ENCODE results near the gene TPSB2. TPM values are rescaled to one million over a fixed set of nuclear protein-coding genes. Genes with fewer than 3 reads are reported as not detected.

The TPSB2 gene
- total RNA-seq, 2 experiments from 2014 or later = not detected

- DNase-seq = no peak
- Mint-ChIP-seq H3K36me3 (ENCODE audit: low read depth) (no peaks in the 10 kb centered on the region), H3K4me1 (ENCODE audit: low read depth) (no peaks in the 10 kb centered on the region), H3K9me3 (no peaks in the 10 kb centered on the region), H3K4me3 (no peak overlapping the region), H3K27ac (no peak overlapping the region), H3K27me3 (ENCODE audit: low read depth) (no peaks in the 10 kb centered on the region)
- CTCF ChIA-PET = no interaction called here
- intact Hi-C loops (cut with micrococcal nuclease) = no loop called here
Measured at GRCh38 chr16:1218061-1218929, 11.7 kb downstream of the TPSB2 start.

DNA sequence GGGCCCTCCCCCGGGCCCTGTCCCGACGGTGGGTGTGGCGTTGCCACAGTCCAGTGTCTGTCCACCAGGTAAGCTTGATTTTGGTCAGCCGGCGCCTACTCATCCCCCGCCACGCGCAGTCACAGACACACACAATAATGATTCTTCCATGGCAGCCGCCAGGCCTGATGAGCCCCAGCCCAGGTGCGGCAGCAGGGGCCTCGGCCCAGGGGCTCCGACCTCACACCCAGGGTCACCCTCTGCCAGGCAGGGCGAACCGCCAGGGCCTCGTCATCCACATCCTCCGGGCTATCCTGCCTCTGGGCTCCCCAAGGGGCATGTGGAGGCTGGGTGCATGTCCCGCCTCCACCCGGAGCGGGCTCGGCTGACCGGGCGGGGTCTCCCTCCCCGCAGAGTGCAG lies 12.5 kb downstream of the TPSB2 start:
- intact Hi-C loops (cut with micrococcal nuclease) = no loop called here
- no peak for DNase-seq
- no peak overlapping the region for H3K4me3 Mint-ChIP-seq
- no peak overlapping the region for H3K27ac Mint-ChIP-seq
- no peaks in the 10 kb centered on the region for H3K4me1 Mint-ChIP-seq (ENCODE audit: low read depth)
- no peaks in the 10 kb centered on the region for H3K27me3 Mint-ChIP-seq (ENCODE audit: low read depth)
- CTCF ChIA-PET = no interaction called here
- H3K36me3 Mint-ChIP-seq (ENCODE audit: low read depth) = no peaks in the 10 kb centered on the region
- no peaks in the 10 kb centered on the region for H3K9me3 Mint-ChIP-seq

DNA sequence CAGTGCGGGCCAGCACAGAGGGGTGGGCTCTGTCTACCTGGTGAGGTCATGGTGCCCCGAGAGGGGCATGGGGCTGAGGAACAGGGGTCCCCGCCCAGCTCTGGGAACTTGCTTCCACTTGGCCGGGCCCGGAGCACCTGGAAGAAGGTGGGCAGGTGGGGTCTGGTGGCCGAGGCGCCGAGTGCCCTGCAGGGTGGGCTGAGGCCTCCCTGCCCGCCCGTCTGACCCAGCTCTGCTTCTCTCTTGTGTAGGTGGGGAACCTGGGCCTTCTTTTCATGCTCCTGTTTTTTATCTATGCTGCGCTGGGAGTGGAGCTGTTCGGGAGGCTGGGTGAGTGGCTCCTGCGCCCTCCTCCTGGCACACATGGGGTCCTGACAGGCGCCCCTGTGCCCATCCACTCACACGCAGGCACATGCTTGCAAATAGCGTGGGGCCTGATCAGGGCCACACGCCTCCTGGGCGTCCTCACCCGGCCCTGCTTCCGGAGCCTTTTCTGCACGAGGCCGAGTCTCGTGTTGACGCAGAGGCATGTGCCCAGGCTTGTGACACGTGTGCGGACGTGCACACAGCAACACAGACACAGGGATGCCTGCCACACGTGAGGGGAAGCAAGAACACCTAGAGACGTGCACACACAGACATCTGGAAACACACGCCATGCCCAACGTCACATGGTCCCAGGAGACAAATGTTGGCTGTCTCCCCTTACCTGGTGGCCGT lies 13.1 kb downstream of the TPSB2 start:
- Mint-ChIP-seq H3K4me3 (no peak overlapping the region), H3K9me3 (no peaks in the 10 kb centered on the region), H3K27ac (no peak overlapping the region), H3K36me3 (ENCODE audit: low read depth) (no peaks in the 10 kb centered on the region), H3K27me3 (ENCODE audit: low read depth) (no peaks in the 10 kb centered on the region), H3K4me1 (ENCODE audit: low read depth) (no peaks in the 10 kb centered on the region)
- CTCF ChIA-PET = no interaction called here
- intact Hi-C loops (cut with micrococcal nuclease) = no loop called here
- no peak for DNase-seq

- Mint-ChIP-seq H3K4me3 (no peak overlapping the region), H3K36me3 (ENCODE audit: low read depth) (no peaks in the 10 kb centered on the region), H3K4me1 (ENCODE audit: low read depth) (no peaks in the 10 kb centered on the region), H3K27ac (no peak overlapping the region), H3K9me3 (no peaks in the 10 kb centered on the region), H3K27me3 (ENCODE audit: low read depth) (no peaks in the 10 kb centered on the region)
- intact Hi-C loops (cut with micrococcal nuclease) = no loop called here
- CTCF ChIA-PET = no interaction called here
- no peak for DNase-seq
Measured at GRCh38 chr16:1216296-1216619, 13.7 kb downstream of the TPSB2 start.

DNA sequence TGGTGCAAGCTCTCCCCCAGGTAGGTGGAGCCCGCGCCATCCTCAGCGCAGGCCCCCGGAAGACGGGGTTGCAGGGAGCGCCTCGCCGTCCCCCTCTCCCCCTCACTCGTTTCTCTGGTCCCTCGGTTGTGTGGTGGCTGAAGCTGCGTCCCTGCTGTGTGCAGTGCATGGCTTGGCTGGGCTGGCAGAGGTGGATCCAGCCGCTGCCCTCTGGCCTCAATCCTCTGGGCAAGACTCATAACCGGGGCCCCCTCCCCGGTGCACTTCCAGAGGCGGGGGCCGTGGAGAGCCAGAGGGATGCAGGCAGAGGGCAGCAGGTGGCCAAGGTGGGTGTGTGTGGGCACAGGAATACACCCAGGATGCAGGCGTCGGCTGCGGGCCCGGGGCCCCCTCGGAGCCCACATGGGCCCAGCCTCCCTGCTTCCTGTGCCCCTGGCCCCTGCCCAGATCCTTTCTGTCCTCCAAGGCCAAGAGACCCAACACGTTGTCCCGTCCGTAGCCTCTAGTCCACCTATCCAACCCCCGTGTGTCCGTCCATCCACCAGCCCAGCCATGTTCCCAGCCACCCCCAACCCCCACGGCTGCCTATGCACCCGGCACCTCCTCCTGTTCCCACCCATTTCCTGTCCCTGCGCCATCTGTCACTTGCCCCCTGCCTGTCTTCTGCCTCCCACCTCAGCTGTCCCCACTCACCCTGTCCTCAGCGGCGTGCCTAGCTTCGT lies 14.2 kb downstream of the TPSB2 start:
- Mint-ChIP-seq H3K36me3 (ENCODE audit: low read depth) (no peaks in the 10 kb centered on the region), H3K4me1 (ENCODE audit: low read depth) (no peaks in the 10 kb centered on the region), H3K4me3 (no peak overlapping the region), H3K27ac (no peak overlapping the region), H3K9me3 (no peaks in the 10 kb centered on the region), H3K27me3 (ENCODE audit: low read depth) (no peaks in the 10 kb centered on the region)
- CTCF ChIA-PET = no interaction called here
- intact Hi-C loops (cut with micrococcal nuclease) = no loop called here
- no peak for DNase-seq

GRCh38 chr16:1214719-1215118 lies 15.3 kb downstream of the TPSB2 start:
- intact Hi-C loops (cut with micrococcal nuclease) = no loop called here
- CTCF ChIA-PET = interaction anchor here (0.5 kb wide), 1 partner anchor 32 kb away, joined by 3 read pairs; no protein-coding TSS in a partner anchor
- Mint-ChIP-seq H3K9me3 (no peaks in the 10 kb centered on the region), H3K27me3 (ENCODE audit: low read depth) (no peaks in the 10 kb centered on the region), H3K27ac (no peak overlapping the region), H3K4me3 (no peak overlapping the region), H3K36me3 (ENCODE audit: low read depth) (no peaks in the 10 kb centered on the region), H3K4me1 (ENCODE audit: low read depth) (no peaks in the 10 kb centered on the region)
- DNase-seq = no peak

DNA sequence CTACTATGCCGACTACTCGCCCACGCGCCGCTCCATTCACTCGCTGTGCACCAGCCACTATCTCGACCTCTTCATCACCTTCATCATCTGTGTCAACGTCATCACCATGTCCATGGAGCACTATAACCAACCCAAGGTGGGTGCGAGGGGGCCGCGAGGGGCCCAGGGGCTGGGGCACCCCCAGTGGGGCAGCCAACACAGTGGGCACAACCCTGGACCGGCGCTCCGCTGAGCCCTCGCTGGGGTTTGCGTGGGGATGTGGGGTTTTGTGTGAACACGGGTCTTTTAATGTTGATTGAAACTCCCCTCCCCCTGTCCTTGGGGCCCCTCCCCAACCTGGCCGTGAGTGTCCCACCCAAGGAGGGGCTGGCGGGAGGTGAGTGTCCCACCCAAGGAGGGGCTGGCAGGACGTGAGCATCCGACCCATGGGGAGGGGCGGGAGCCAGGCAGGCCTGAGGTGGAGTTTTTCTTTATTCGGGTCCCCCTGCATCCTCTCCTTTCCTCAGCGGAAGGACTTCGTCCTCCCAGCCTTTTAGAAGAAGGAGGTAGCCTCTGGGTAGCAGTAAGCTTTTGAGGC lies 16.1 kb downstream of the TPSB2 start:
- Mint-ChIP-seq H3K9me3 (no peaks in the 10 kb centered on the region), H3K4me1 (ENCODE audit: low read depth) (no peaks in the 10 kb centered on the region), H3K27me3 (ENCODE audit: low read depth) (no peaks in the 10 kb centered on the region), H3K4me3 (no peak overlapping the region), H3K27ac (no peak overlapping the region), H3K36me3 (ENCODE audit: low read depth) (no peaks in the 10 kb centered on the region)
- no peak for DNase-seq
- intact Hi-C loops (cut with micrococcal nuclease) = no loop called here
- CTCF ChIA-PET = no interaction called here

DNA sequence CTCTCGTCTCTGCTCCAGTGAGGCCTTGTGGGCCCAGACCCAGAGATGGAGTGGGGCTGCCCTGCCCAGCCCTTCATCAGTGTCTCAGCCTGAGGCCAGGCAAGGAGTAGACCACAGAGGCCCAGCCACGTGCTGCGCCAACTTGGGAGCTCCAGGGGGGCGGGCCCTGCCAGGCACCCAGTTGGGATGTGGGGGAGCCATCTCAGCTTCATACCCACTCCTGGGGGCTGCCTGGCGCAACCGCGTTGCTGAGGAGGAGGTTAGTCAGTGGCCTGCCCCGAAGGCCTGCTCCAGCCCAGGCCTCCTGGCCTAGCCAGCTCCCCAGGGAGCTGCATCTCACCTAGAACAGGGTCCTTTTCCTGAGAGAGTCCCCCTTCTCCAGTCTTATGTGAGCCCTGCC lies 16.8 kb downstream of the TPSB2 start:
- CTCF ChIA-PET = interaction anchor here (0.5 kb wide), 1 partner anchor 1057 kb away, joined by 3 read pairs; no protein-coding TSS in a partner anchor
- no peaks in the 10 kb centered on the region for H3K9me3 Mint-ChIP-seq
- intact Hi-C loops (cut with micrococcal nuclease) = no loop called here
- no peaks in the 10 kb centered on the region for H3K36me3 Mint-ChIP-seq (ENCODE audit: low read depth)
- no peak for DNase-seq
- no peaks in the 10 kb centered on the region for H3K4me1 Mint-ChIP-seq (ENCODE audit: low read depth)
- H3K27me3 Mint-ChIP-seq (ENCODE audit: low read depth) = no peaks in the 10 kb centered on the region
- no peak overlapping the region for H3K27ac Mint-ChIP-seq
- no peak overlapping the region for H3K4me3 Mint-ChIP-seq

DNA sequence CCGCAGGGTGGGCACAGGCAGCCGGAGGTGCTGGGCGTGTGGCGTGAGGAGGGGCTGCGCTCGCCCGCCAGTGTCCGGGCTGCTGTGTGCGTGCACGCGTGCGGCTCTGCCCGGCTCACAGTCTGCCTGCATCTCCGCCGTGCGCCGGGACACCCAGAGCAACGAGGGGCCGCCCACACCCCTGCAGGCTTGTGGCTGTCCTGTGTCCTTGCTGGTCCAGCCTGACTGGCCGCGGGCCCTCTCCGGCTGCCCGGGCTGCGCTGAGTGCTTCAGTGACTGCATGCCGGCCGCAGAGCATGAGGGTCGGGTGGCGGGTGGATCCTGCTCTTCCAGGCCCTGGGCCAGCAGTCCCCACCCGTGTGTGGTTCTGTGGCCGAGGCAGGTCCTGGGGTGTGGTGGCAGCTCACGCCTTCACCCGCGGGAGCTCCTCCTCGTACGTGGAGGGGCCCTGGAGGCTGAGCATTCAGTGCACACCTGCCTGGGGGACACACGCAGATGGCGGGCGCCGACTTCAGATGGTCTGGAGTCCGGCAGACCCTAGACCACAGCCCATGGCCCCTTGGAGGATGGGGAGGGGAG lies 17.3 kb downstream of the TPSB2 start:
- no peaks in the 10 kb centered on the region for H3K27me3 Mint-ChIP-seq (ENCODE audit: low read depth)
- H3K27ac Mint-ChIP-seq = no peak overlapping the region
- H3K36me3 Mint-ChIP-seq (ENCODE audit: low read depth) = no peaks in the 10 kb centered on the region
- CTCF ChIA-PET = interaction anchor here (0.5 kb wide), 1 partner anchor 1056 kb away, joined by 3 read pairs; no protein-coding TSS in a partner anchor
- H3K4me3 Mint-ChIP-seq = no peak overlapping the region
- H3K9me3 Mint-ChIP-seq = no peaks in the 10 kb centered on the region
- intact Hi-C loops (cut with micrococcal nuclease) = no loop called here
- H3K4me1 Mint-ChIP-seq (ENCODE audit: low read depth) = no peaks in the 10 kb centered on the region
- DNase-seq = no peak

DNA sequence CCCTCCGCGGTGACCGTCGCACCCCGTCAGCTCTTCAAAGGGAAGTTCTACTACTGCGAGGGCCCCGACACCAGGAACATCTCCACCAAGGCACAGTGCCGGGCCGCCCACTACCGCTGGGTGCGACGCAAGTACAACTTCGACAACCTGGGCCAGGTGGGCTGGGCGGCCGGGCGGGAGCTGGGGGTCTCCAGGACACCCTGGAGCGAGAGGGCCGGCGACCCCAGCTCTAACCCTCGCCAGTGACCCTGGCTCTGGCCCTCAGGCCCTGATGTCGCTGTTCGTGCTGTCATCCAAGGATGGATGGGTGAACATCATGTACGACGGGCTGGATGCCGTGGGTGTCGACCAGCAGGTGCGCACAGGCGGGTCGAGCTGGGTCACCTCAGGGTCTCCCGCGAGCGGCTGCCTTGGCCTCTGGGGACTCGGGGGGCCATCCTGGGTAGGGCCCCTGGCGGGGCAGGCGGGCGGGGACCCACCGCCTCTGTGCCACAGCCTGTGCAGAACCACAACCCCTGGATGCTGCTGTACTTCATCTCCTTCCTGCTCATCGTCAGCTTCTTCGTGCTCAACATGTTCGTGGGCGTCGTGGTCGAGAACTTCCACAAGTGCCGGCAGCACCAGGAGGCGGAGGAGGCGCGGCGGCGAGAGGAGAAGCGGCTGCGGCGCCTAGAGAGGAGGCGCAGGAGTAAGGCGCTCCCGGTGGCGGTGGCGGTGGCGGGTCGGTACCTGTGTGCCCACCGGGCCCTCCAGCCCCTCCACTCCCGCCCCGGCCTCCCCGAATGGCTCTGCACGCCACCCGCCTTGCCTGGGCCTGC lies 18.3 kb downstream of the TPSB2 start:
- Mint-ChIP-seq H3K27me3 (ENCODE audit: low read depth) (no peaks in the 10 kb centered on the region), H3K4me3 (no peak overlapping the region), H3K4me1 (ENCODE audit: low read depth) (no peaks in the 10 kb centered on the region), H3K9me3 (no peaks in the 10 kb centered on the region), H3K36me3 (ENCODE audit: low read depth) (no peaks in the 10 kb centered on the region), H3K27ac (no peak overlapping the region)
- intact Hi-C loops (cut with micrococcal nuclease) = no loop called here
- CTCF ChIA-PET = no interaction called here
- no peak for DNase-seq

- H3K9me3 Mint-ChIP-seq = no peaks in the 10 kb centered on the region
- H3K27me3 Mint-ChIP-seq (ENCODE audit: low read depth) = no peaks in the 10 kb centered on the region
- H3K27ac Mint-ChIP-seq = no peak overlapping the region
- CTCF ChIA-PET = no interaction called here
- no peaks in the 10 kb centered on the region for H3K4me1 Mint-ChIP-seq (ENCODE audit: low read depth)
- H3K4me3 Mint-ChIP-seq = no peak overlapping the region
- intact Hi-C loops (cut with micrococcal nuclease) = no loop called here
- no peak for DNase-seq
- no peaks in the 10 kb centered on the region for H3K36me3 Mint-ChIP-seq (ENCODE audit: low read depth)
Measured at GRCh38 chr16:1210461-1210860, 19.5 kb downstream of the TPSB2 start.
